BLaER1 treated with 17β-estradiol and CSF1 and Interleukin-3, amounts not matched to agents 10 nM and 100 nM (cell line): ENCODE results near the gene USP20.

Experiments used
- H3K27ac ChIP-seq, 11 experiments: shearing (Covaris generic); formaldehyde crosslinking; 2 replicates each; pipeline ENCODE4 v1.8.1; 2022
- H3K27me3 ChIP-seq, 11 experiments: shearing (Covaris generic); formaldehyde crosslinking; 2 replicates each; pipeline ENCODE4 v1.8.1; 2022
- H3K36me3 ChIP-seq, 11 experiments: shearing (Covaris generic); formaldehyde crosslinking; 2 replicates each; pipeline ENCODE4 v1.8.1; 2022
- H3K4me1 ChIP-seq, 10 experiments: shearing (Covaris generic); formaldehyde crosslinking; 2 replicates each; pipeline ENCODE4 v1.8.1; 2022
- H3K4me2 ChIP-seq, 11 experiments: shearing (Covaris generic); formaldehyde crosslinking; 2 replicates each; pipeline ENCODE4 v1.8.1; 2022
- H3K4me3 ChIP-seq, 10 experiments: shearing (Covaris generic); formaldehyde crosslinking; 2 replicates each; pipeline ENCODE4 v1.8.1; 2022
- H3K9ac ChIP-seq, 11 experiments: shearing (Covaris generic); formaldehyde crosslinking; 2 replicates each; pipeline ENCODE4 v1.8.1; 2022
- H3K9me3 ChIP-seq, 11 experiments: shearing (Covaris generic); formaldehyde crosslinking; replicated peaks in 1 of 11; 2 replicates each; pipeline ENCODE4 v1.8.1; 2022
- H4K20me1 ChIP-seq, 11 experiments: shearing (Covaris generic); formaldehyde crosslinking; 2 replicates each; pipeline ENCODE4 v1.8.1; 2022
- Cebpa-rat ChIP-seq, 11 experiments: shearing (Covaris generic); IDR thresholded peaks; 2 replicates each; pipeline ENCODE4 v1.8.1; 2022

USP20 gene

GRCh38 chr9:129914051-129914450 lies 78.8 kb downstream of the USP20 start:
- H3K4me2 ChIP-seq: no peak overlapping the region
- no peaks in the 10 kb centered on the region for H3K27me3 ChIP-seq
- no peaks in the 10 kb centered on the region for H3K9me3 ChIP-seq
- H3K36me3 ChIP-seq: peaks cover 0 to 79% (median 0%) of the 10 kb centered on the region in 11 experiments; a peak in 6 of 22 replicates
- peaks cover 9 to 45% (median 12%) of the 10 kb centered on the region in 10 experiments for H3K4me1 ChIP-seq
- H3K27ac ChIP-seq: no peak overlapping the region
- H3K4me3 ChIP-seq: no peak overlapping the region
- no peak for TF ChIP-seq Cebpa-rat (IDR thresholded peaks at IDR 0.05)
- H4K20me1 ChIP-seq: no peaks in the 10 kb centered on the region; a peak in 1 of 22 replicates
- no peak overlapping the region for H3K9ac ChIP-seq

GRCh38 chr9:129916707-129917106 lies 81.4 kb downstream of the USP20 start:
- no peak for TF ChIP-seq Cebpa-rat (IDR thresholded peaks at IDR 0.05)
- H3K4me1 ChIP-seq: peaks cover 9 to 48% (median 20%) of the 10 kb centered on the region in 10 experiments
- H3K36me3 ChIP-seq: peaks cover 0 to 65% (median 0%) of the 10 kb centered on the region in 11 experiments; a peak in 8 of 22 replicates
- no peaks in the 10 kb centered on the region for H3K27me3 ChIP-seq
- no peaks in the 10 kb centered on the region for H3K9me3 ChIP-seq
- H3K9ac ChIP-seq: no peak overlapping the region
- H3K4me2 ChIP-seq: no peak overlapping the region
- H4K20me1 ChIP-seq: no peaks in the 10 kb centered on the region; a peak in 1 of 22 replicates
- H3K4me3 ChIP-seq: no peak overlapping the region
- no peak overlapping the region for H3K27ac ChIP-seq

DNA sequence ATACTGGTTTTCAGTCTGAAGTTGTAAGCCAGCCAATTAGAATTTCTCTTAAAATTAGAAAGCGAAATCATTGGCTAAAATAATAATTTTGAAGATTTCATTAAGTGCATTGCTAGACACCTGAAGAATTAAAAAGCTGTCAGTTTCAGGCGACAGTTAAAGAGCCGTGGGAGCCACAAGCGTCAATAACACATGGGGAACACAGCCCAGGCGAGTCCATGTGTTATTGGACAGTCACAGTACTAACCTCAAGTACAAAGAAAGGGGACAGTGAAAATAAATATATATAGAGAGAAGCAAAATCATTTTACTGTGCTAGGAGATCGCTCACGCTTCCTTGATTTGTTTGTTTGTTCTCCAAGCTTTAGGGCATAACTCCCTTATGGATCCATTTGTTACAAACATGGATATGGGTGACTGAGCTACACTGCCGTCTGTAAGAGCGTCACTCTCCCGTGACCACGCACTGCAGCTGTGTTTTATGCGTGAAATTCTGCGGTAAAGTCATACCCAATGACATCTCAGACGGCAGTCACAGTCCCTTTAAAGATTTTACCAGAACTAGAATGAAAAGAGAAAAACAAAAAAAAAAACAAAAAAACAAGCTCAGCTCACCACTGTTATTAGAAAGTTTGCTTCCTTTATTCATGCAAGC lies 83.2 kb downstream of the USP20 start:
- Histone ChIP-seq H3K4me3 (peak overlapping the region in 1 of 10 experiments; percentile 1; a peak in 1 of 20 replicates), H3K4me1 (peaks cover 9 to 58% (median 24%) of the 10 kb centered on the region in 10 experiments), H3K27me3 (no peaks in the 10 kb centered on the region), H3K9me3 (no peaks in the 10 kb centered on the region), H4K20me1 (no peaks in the 10 kb centered on the region; a peak in 1 of 22 replicates), H3K36me3 (peaks cover 0 to 65% (median 5%) of the 10 kb centered on the region in 11 experiments; a peak in 9 of 22 replicates), H3K4me2 (peak overlapping the region; percentile 36 to 89 (median 58); a peak in 21 of 22 replicates), H3K27ac (peak overlapping the region in 2 of 11 experiments; percentile 30 to 40; a peak in 2 of 22 replicates), H3K9ac (peak overlapping the region in 2 of 11 experiments; percentile 14 to 56; a peak in 3 of 22 replicates)
- TF ChIP-seq Cebpa-rat (IDR thresholded peaks at IDR 0.05): no peak

GRCh38 chr9:129919277-129919676 lies 84.0 kb downstream of the USP20 start:
- peaks cover 0 to 66% (median 5%) of the 10 kb centered on the region in 11 experiments; a peak in 11 of 22 replicates for H3K36me3 ChIP-seq
- no peaks in the 10 kb centered on the region for H3K27me3 ChIP-seq
- H3K4me2 ChIP-seq: peak overlapping the region in 7 of 11 experiments; percentile 37 to 89 (median 65); a peak in 11 of 22 replicates
- peaks cover 9 to 67% (median 31%) of the 10 kb centered on the region in 10 experiments for H3K4me1 ChIP-seq
- H3K4me3 ChIP-seq: 0 out of 20 replicates have a peak overlapping the region, but pooled peaks of 1 of the 10 experiments have one; percentile 1
- no peak for TF ChIP-seq Cebpa-rat (IDR thresholded peaks at IDR 0.05)
- peak overlapping the region in 2 of 11 experiments; percentile 14 to 56; a peak in 2 of 22 replicates for H3K9ac ChIP-seq
- peak overlapping the region in 3 of 11 experiments; percentile 30 to 40 (median 34); a peak in 5 of 22 replicates for H3K27ac ChIP-seq
- H3K9me3 ChIP-seq: no peaks in the 10 kb centered on the region
- no peaks in the 10 kb centered on the region; a peak in 1 of 22 replicates for H4K20me1 ChIP-seq

DNA sequence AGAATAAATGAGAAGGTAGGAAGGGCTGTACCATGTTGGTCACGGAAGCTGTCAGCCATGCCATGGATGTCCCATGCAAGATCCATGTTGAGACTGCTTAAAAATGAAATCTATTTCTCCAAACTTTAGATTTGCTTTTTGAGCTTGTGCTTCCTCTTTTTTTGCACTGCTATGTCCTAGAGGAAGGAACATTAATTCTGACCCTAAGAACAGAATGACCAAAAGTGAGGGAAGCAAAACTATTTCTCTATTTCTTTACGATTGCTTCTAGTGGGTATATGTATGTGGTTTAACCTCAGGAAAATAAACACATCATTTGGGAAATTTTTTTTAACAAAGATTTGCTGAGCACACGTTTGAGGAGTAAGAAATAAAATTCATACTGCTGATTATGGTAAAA lies 84.6 kb downstream of the USP20 start:
- no peak for TF ChIP-seq Cebpa-rat (IDR thresholded peaks at IDR 0.05)
- H3K27me3 ChIP-seq: no peaks in the 10 kb centered on the region

DNA sequence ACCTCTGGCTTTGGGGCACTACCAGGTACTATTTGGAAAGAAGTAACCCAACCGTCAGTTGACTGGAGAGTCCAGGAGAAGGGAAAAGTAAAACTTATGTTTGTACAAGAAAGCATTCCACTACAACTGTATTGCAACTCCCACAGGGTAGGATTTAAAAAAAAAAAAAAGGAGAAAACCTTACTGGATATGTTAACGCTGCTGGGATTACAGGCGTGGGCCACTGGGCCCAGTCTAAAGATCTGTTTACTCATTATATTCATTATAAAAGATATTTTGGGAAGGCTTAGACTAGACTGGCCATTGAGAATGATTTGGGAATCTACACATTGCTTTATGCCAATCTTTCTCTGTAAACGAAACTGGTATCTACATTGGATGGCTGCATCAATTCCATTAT lies 86.6 kb downstream of the USP20 start:
- Histone ChIP-seq H3K36me3 (peaks cover 0 to 72% (median 19%) of the 10 kb centered on the region in 11 experiments; a peak in 16 of 22 replicates), H3K4me1 (peaks cover 9 to 73% (median 31%) of the 10 kb centered on the region in 10 experiments), H3K9ac (no peak overlapping the region), H3K27ac (no peak overlapping the region), H3K4me2 (peak overlapping the region in 2 of 11 experiments; percentile 73 to 89; a peak in 3 of 22 replicates), H4K20me1 (no peaks in the 10 kb centered on the region), H3K9me3 (no peaks in the 10 kb centered on the region), H3K4me3 (no peak overlapping the region), H3K27me3 (no peaks in the 10 kb centered on the region)
- TF ChIP-seq Cebpa-rat (IDR thresholded peaks at IDR 0.05): no peak

More for the DNA sequence above, 84.6 kb downstream of the USP20 start:
- H3K4me3 ChIP-seq: no peak overlapping the region
- H3K9me3 ChIP-seq: no peaks in the 10 kb centered on the region
- no peaks in the 10 kb centered on the region; a peak in 1 of 22 replicates for H4K20me1 ChIP-seq
- H3K9ac ChIP-seq: peak overlapping the region in 1 of 11 experiments; percentile 56; a peak in 1 of 22 replicates
- H3K36me3 ChIP-seq: peaks cover 0 to 71% (median 9%) of the 10 kb centered on the region in 11 experiments; a peak in 12 of 22 replicates
- peak overlapping the region in 3 of 11 experiments; percentile 34 to 56 (median 40); a peak in 4 of 22 replicates for H3K27ac ChIP-seq
- H3K4me2 ChIP-seq: peak overlapping the region in 6 of 11 experiments; percentile 23 to 89 (median 53); a peak in 10 of 22 replicates
- peaks cover 9 to 72% (median 31%) of the 10 kb centered on the region in 10 experiments for H3K4me1 ChIP-seq

- H3K4me1 ChIP-seq: peaks cover 4 to 62% (median 26%) of the 10 kb centered on the region in 10 experiments
- no peaks in the 10 kb centered on the region for H4K20me1 ChIP-seq
- peak overlapping the region in 4 of 11 experiments; percentile 11 to 44 (median 35); a peak in 7 of 22 replicates for H3K27ac ChIP-seq
- no peak overlapping the region for H3K4me3 ChIP-seq
- peaks cover 0 to 77% (median 19%) of the 10 kb centered on the region in 11 experiments; a peak in 16 of 22 replicates for H3K36me3 ChIP-seq
- 0 out of 22 replicates have a peak overlapping the region, but pooled peaks of 1 of the 11 experiments have one; percentile 30 for H3K9ac ChIP-seq
- peak overlapping the region in 6 of 11 experiments; percentile 20 to 71 (median 60); a peak in 12 of 22 replicates for H3K4me2 ChIP-seq
- H3K9me3 ChIP-seq: no peaks in the 10 kb centered on the region
- no peaks in the 10 kb centered on the region for H3K27me3 ChIP-seq
- no peak for TF ChIP-seq Cebpa-rat (IDR thresholded peaks at IDR 0.05)
Observed at GRCh38 chr9:129923589-129923988, 88.3 kb downstream of the USP20 start.

DNA sequence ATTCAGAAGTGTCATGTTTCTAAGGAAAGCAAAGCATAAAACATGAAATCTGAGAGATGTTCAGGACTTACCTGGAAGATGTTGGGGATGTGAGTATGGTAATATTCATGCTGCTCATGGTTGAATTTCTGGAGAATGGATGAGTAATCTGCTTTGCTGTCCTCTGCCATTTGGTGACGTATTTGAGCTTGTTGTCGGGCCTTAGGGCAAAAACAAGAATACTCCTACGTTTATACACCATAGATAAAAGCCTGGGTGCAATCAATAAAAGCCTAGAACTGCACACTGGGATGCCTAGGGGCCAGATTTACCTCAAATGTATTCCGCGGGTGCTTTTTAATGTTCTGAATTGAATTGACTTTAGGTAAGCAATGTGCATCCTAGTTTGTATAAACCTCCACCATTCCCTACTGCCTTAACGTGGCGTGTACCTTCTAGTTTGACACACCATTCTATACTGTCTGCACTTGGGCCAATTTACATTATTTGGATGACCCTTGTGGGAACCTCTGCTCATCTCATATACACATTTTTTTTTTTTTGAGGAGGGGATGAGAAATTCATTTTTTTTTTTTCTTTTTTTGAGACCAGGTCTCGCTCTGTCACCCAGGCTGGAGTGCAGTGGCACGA lies 94.4 kb downstream of the USP20 start:
- H3K4me1 ChIP-seq: peaks cover 8 to 46% (median 20%) of the 10 kb centered on the region in 10 experiments
- no peak for TF ChIP-seq Cebpa-rat (IDR thresholded peaks at IDR 0.05)
- H3K27me3 ChIP-seq: no peaks in the 10 kb centered on the region
- H3K36me3 ChIP-seq: peaks cover 0 to 60% (median 12%) of the 10 kb centered on the region in 11 experiments; a peak in 16 of 22 replicates
- H3K9ac ChIP-seq: no peak overlapping the region
- H3K4me2 ChIP-seq: no peak overlapping the region
- H3K9me3 ChIP-seq: no peaks in the 10 kb centered on the region
- no peak overlapping the region for H3K27ac ChIP-seq
- H4K20me1 ChIP-seq: no peaks in the 10 kb centered on the region
- H3K4me3 ChIP-seq: no peak overlapping the region
